ENCODE data around the gene EEIG2.
"Not testable (repeated sequence)": the region's sequence is repeated elsewhere in the genome, so short reads cannot be mapped to it uniquely, and the experiment has no call there.

GRCh38 chr1:108536021-108536420 is 23.9 kb upstream of the EEIG2 start:
- TF ChIP-seq CTCF (IDR thresholded peaks at IDR 0.05; ENCODE audit: borderline replicate concordance, extremely low read depth, low read length, poor library complexity, severe bottlenecking); EZH2 (IDR thresholded peaks at IDR 0.05; ENCODE audit: borderline replicate concordance, low read depth, low read length, severe bottlenecking): not testable (repeated sequence)

Measured in DND-41 (cell line).